NB4 (cell line): ENCODE data around the gene EVC2.

ENCODE experiments used
- DNase-seq: peaks from one replicate; pipeline ENCODE4 v3.0.0; 2010; ENCODE audit warnings: low read depth
- H3K4me3 ChIP-seq: one replicate; pipeline ENCODE4 v1.5.1; 2011; ENCODE audit warnings: mild to moderate bottlenecking, low read depth, low read length, moderate library complexity
- MAX ChIP-seq: IDR thresholded peaks from 2 replicates; pipeline ENCODE4 v1.6.1; 2011; ENCODE audit warnings: low read depth, low read length
- MYC ChIP-seq: IDR thresholded peaks from 2 replicates; pipeline ENCODE4 v1.6.1; 2011; ENCODE audit warnings: low read depth, low read length
- POLR2A ChIP-seq: IDR thresholded peaks from 2 replicates; pipeline ENCODE4 v1.6.1; 2011; ENCODE audit warnings: mild to moderate bottlenecking; ENCODE audit not compliant: insufficient read length; ENCODE audit errors: extremely low read depth
- TF ChIP-seq, protein P1 (sequence below): IDR thresholded peaks from one replicate; pipeline ENCODE4 v1.5.1; 2012; ENCODE audit warnings: low read depth, low read length

EVC2 gene

DNA sequence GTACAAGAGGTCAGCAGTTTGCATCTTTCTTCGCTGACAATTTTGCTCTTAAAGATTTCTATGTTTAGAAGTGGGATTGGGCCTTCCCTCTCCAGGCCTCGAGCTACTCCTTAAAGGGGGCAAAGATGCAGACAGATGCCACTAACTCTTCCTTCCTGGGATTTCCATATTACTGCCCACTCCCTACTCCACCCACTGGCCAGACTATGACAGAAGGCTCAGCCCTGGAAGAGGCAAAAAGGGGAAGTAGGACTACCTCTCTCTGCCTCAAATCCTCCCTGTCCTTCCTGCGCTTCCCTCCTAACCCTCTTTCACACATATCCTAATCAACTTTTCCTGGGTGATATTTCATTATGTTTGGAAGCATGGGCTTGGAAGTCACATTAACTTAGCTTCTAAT lies 58.3 kb downstream of the EVC2 start:
- no peak for TF ChIP-seq POLR2A
- peak; percentile 11 for DNase-seq
- no peak overlapping the region for H3K4me3 ChIP-seq

- TF ChIP-seq MAX (no peak), MYC (no peak), POLR2A (no peak)
- TF ChIP-seq, protein P1, sequence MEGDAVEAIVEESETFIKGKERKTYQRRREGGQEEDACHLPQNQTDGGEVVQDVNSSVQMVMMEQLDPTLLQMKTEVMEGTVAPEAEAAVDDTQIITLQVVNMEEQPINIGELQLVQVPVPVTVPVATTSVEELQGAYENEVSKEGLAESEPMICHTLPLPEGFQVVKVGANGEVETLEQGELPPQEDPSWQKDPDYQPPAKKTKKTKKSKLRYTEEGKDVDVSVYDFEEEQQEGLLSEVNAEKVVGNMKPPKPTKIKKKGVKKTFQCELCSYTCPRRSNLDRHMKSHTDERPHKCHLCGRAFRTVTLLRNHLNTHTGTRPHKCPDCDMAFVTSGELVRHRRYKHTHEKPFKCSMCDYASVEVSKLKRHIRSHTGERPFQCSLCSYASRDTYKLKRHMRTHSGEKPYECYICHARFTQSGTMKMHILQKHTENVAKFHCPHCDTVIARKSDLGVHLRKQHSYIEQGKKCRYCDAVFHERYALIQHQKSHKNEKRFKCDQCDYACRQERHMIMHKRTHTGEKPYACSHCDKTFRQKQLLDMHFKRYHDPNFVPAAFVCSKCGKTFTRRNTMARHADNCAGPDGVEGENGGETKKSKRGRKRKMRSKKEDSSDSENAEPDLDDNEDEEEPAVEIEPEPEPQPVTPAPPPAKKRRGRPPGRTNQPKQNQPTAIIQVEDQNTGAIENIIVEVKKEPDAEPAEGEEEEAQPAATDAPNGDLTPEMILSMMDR, result no peak
- no peak for DNase-seq
Measured at GRCh38 chr4:5647351-5647750, 61.0 kb downstream of the EVC2 start.

GRCh38 chr4:5640096-5640495 lies 68.3 kb downstream of the EVC2 start:
- TF ChIP-seq MAX, result no peak
- TF ChIP-seq, protein P1, result no peak
- TF ChIP-seq MYC, result no peak

More at GRCh38 chr4:5647351-5647750, 61.0 kb downstream of the EVC2 start:
- H3K4me3 ChIP-seq, result no peak overlapping the region

DNA sequence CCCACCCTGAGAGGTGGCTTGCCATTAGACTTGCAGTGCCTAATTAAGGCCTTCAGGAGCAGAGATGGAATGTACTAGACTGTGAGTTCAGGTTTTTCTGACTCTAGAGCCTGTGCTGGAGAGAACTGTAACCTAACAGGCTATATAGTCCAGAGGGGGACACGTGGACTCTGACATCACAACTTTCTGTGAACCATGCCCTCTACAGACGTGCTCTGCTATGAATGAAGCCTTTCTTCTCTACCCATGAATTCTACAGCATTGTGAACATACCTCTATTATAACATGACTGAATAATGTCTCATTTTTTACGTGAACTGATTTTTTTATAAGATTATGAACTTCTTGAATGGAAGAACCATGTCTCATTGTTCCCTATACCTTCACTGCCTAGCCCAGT lies 68.8 kb downstream of the EVC2 start:
- DNase-seq, result no peak
- TF ChIP-seq POLR2A (no peak), MYC (no peak)
- no peak overlapping the region for H3K4me3 ChIP-seq

More at GRCh38 chr4:5640096-5640495, 68.3 kb downstream of the EVC2 start:
- no peak for DNase-seq
- H3K4me3 ChIP-seq, result no peak overlapping the region

DNA sequence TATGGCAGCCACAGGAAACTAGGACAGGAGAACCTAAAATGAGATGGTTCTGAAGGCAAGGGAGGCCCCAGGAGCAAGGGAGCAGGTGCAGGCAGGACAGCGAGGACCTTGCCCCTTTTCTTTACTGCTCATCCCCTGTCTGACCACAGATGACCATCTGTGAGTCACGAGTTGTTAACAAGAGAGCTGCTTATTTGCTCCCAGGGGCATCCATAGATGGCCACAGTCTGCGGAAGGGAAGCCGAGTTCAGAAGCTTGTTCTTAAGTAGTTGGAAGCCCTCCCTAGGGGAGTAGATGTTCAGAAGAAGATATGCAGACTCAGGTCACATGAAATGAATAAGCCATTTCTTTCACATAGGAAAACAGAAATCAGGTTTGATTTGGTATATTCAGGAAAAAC lies 69.4 kb downstream of the EVC2 start:
- DNase-seq, result no peak
- H3K4me3 ChIP-seq, result no peak overlapping the region
- no peak for TF ChIP-seq MYC
- no peak for TF ChIP-seq MAX
- no peak for TF ChIP-seq POLR2A
- TF ChIP-seq, protein P1, result no peak

DNA sequence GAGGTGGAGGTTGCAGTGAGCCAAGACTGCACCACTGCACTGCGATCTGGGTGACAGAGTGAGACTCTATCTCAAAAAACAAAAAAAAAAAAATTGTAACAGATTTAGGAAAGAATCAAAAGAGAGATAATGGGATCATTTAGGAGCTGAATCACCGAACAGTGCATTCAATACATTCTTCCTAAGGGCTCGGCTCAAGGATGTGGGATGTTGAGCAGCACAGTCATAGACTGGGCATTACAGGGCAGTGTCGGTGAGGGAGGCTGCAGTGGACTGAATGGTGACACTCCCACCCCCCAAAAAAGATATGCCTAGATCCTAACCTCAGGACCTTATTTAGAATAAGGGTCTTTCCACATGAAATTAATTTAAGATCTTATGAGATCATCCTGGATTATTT lies 70.0 kb downstream of the EVC2 start:
- no peak for DNase-seq
- no peak overlapping the region for H3K4me3 ChIP-seq
- TF ChIP-seq MYC (no peak), POLR2A (no peak), MAX (no peak)
- TF ChIP-seq, protein P1, result no peak
